GM21529 (cell line): ENCODE data around the gene SYNRG.

Experiments
- ATAC-seq: cut with Tn5 transposase; IDR thresholded peaks from one replicate; pipeline ENCODE4 v1.9.1; 2021; ENCODE audit not compliant: unreplicated experiment

Gene SYNRG

DNA sequence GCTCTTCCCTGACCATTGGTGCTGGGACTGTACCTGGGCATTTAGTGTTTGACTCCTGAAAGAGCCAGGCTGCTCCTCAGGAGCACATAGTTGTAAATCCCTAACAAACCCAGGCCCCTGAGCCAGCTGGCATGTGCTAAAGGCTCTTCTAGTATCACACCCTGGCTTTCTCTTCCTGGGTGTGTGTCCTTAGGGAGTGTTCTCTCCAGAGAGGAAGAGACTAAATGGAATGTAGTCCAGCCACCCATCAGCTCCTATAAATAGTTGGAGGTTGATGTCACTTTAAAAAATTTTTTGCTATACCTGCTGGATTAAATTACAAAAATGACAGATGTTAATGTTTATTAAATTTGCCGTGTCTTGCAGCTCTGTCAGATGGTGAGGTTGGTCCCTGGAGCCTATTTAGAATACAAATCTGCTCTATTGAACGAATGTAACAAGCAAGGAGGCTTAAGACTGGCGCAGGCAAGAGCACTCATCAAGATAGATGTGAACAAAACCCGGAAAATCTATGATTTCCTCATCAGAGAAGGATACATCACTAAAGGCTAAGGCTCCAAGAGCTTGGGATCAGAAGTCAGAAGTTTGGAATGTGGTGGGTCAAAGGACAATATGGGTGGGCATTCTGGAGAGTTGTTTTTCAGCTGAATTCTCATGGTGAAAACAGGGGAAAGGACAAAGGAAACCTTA lies 132.6 kb downstream of the SYNRG start:
- no peak for ATAC-seq

DNA sequence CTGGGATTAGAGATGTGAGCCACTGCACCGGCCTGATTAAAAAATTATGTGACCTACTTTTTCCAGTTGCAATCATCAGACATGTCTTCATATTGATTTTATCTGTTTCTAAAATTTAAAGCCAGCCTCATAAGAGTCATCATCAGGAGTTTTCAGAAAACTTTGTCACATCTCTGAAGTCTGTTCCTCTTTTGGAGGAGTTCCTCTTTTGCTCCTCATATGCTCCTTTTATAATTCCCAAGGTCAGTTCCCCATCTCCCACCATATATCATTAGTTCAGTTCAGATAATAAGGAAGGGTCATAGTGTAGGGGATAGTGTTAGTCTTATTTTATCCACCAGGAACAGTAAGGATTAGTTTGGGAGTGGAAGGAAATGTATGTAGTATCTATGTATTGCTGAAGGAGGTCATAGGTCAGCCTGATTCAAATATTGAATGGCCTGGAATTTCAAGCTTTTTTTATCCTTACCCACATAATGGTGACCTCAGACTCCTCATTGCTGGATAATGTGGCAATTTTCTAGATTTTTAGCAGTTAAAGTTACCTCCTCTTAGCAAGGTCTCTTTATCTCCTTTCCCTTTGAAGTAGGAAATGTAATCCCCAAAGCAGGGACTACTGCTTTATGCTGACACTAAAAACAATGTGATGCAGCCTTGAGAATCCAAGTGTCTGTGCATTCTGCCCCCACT lies 133.3 kb downstream of the SYNRG start:
- ATAC-seq, result no peak

DNA sequence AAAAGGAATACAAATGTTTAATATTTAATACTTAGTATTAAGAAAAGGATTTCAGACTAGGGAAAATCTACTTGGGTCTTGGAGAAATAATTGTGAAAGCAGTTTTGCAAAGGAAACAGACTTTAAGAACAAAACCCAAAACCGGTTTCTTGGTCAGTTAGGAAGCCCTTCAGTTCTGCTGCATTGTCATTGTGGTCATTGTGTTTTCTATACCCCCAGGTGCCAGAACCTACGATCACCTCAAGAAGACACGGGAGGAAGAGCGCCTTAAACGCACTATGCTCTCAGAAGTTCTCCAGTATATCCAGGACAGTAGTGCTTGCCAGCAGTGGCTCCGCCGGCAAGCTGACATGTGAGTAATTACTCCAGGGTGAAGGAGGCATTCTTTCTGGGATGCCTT lies 139.0 kb downstream of the SYNRG start:
- ATAC-seq, result no peak

DNA sequence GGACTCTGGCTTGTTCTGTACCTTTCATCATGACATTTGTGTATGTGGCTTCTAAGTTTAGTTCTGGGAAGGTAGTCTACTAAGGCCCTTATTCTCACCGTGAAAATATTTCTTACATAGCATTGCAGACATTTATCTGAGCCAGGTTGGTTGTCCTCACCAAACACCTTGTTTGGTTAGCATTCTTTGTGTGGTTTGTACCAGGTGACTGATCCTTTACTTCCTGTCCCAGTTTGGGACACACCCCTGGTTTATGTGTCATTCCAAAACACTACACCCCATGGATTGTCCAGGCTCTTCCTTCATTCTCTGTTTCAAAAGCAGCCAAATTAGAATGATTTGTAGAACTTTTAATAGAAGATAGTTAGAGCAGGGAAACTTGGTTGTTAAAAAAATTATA lies 142.7 kb downstream of the SYNRG start:
- ATAC-seq, result no peak

DNA sequence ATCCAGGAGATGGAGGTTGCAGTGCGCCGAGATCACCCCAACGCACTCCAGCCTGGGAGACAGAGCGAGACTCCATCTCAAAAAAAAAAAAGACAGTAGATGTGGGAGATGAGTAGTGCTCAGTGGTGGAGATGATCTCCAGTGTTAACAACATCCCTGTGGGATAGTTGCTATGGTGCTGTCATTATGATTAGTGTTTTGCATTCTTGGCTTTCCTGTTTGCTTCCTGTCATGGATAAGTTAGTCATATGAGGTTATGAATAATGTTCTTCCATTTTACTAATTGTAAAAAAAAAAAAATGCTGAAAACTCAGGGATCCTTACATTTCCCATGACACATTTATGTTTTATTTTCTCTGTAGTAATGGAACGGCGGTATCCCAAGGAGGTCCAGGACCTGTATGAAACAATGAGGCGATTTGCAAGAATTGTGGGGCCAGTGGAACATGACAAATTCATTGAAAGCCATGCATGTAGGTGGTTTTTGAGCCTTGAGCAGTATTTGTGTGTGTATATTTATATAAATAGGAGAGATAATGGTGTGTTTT lies 144.1 kb downstream of the SYNRG start:
- ATAC-seq, result no peak
